Measurements from ENCODE around the gene LARP1B.
"Not testable (repeated sequence)": the region's sequence is repeated elsewhere in the genome, so short reads cannot be mapped to it uniquely, and the experiment has no call there.

Gene LARP1B

DNA sequence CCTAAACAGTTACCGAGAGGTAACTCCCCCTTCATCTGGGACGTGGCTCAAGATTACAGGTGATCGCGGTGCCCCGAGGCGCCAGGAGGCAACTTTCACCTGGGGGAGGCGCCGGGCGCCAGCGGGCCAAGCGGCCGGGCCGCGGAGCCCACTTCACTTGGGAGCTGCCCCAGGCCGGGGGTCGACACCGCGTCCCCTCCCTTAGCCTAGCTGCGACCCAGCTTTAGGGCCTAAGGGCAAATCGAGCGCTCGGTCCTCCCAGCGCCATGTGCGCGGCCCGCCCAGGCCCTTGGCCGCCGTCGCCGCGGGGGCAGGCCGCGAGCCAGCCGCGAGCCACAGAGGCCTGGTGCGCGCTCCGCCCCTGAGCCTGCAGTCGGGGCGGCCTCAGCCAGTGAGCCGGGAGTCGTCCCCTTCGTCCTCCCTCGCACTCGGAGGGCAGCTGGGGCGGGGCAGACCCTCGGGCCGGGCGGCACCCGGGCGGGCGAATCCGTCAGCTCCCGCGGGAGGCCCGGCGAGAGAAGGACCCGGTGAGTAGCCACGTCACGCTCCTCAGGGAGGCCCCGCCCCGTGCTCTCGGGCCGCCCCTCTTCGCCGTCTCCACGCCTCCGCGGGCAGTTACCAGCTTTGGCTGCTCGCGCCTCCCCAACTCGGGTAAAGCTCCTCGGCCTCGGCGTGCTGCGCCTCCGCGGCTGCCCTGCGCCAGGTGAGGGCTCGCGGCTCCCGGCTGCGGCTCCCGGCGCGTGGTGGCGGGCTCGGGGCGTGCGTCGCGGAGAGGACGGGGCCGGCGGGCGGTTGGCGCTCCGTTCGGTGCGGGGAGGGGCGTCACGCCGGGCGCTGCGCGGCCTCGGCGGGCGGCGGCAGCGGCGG, at the start of gene LARP1B:
Gene LARP1B (plus strand): TSS at position 614 of the 867 bp plus-strand sequence. CDS start 13,640 bp downstream, outside the sequence.
- peak; percentile 97 for DNase-seq (ENCODE audit: low read depth)
- peak within 1 kb of the TSS; percentile 81 for H3K4me3 ChIP-seq (ENCODE audit: low read depth, low read length)
- TF ChIP-seq, protein P1, sequence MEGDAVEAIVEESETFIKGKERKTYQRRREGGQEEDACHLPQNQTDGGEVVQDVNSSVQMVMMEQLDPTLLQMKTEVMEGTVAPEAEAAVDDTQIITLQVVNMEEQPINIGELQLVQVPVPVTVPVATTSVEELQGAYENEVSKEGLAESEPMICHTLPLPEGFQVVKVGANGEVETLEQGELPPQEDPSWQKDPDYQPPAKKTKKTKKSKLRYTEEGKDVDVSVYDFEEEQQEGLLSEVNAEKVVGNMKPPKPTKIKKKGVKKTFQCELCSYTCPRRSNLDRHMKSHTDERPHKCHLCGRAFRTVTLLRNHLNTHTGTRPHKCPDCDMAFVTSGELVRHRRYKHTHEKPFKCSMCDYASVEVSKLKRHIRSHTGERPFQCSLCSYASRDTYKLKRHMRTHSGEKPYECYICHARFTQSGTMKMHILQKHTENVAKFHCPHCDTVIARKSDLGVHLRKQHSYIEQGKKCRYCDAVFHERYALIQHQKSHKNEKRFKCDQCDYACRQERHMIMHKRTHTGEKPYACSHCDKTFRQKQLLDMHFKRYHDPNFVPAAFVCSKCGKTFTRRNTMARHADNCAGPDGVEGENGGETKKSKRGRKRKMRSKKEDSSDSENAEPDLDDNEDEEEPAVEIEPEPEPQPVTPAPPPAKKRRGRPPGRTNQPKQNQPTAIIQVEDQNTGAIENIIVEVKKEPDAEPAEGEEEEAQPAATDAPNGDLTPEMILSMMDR (conservative IDR thresholded peaks at IDR 0.05; ENCODE audit: low read depth, low read length): no peak

DNA sequence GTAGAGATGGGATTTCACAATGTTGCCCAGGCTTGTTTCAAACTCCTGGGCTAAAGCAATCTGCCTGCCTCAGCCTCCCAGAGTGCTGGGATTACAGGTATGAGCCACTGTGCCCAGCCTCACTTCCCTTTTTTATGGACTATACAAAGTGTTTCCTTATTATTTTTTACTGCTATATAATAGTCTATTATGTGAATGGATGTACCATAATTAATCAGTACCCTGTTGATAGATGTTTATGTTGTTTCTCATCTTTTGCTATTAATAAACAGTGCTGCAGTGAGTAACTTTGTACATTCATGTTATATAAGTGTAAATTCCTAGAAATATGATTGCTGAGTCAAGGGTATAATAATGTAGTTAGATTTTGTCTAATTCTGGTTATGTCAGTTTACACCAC, 35.8 kb upstream of the LARP1B start:
- no peak for DNase-seq (ENCODE audit: low read depth)
- TF ChIP-seq, protein P1 (conservative IDR thresholded peaks at IDR 0.05; ENCODE audit: low read depth, low read length): no peak
- no peak overlapping the region for H3K4me3 ChIP-seq (ENCODE audit: low read depth, low read length)

DNA sequence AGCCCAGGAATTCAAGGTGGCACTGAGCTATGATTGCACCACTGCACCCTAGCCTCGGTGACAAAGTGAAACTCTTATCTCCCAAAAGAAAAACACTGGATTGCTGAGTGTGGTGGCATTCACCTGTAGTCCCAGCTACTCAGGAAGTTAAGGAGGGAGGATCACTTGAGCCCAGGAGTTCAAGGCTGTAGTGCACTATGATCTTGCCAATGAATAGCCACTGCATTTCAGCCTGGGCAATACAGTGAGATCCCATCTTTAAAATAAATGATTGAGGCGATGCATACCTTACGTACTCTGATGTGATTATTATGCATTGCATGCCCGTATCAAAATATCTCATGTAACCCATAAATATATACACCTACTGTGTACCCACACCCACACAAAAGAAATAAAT, 31.2 kb upstream of the LARP1B start:
- TF ChIP-seq, protein P1 (conservative IDR thresholded peaks at IDR 0.05; ENCODE audit: low read depth, low read length): no peak
- no peak for DNase-seq (ENCODE audit: low read depth)
- H3K4me3 ChIP-seq (ENCODE audit: low read depth, low read length): no peak overlapping the region

DNA sequence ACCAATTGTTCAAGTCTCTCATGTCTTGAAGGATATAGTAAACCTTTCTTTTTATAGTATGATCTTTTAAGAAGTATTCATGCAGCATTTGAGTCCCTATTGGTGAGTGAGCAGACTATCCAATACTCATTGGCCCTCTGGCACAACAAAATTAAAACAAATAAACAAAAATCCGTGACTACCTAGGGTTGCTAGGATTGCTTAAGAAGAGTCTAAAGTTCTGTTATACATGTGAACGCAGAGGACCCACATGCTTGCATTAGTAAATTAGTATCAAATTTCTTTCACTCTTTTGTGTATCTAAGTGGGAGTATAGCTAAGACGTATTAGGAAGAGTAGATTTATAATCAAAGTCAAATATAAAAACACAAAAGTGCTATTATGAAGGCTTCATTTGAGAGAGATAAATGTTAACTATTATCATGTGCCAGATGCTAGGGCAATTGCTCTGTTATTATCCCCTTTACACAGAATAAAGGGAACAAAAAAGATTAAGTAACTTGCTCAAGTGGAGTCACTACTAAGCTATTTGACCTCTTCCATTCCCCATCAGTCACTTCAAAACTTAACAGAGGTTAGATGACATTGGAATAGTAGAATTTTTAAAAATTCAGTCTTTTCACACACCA, 29.2 kb upstream of the LARP1B start:
- no peak overlapping the region for H3K4me3 ChIP-seq (ENCODE audit: low read depth, low read length)
- TF ChIP-seq, protein P1 (conservative IDR thresholded peaks at IDR 0.05; ENCODE audit: low read depth, low read length): no peak
- peak; percentile 52 for DNase-seq (ENCODE audit: low read depth)

DNA sequence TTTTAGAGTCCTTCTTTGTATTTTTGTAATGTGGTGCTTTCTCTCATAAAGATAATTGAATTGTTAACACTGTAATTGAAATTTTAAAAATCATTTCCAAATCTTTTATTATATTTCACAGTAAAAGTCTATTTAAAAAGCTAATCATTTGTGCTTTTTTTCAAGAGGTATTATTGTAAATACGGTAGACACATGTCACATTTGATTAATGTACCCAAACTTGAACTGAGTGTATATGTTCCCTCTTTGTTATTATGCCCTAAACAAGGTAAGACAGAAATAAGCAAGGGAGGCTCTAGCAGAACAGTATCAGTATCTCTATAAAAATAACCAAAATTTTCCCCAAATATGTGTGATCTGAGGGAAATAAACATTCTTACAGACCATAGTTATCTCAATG, 21.5 kb upstream of the LARP1B start:
- H3K4me3 ChIP-seq (ENCODE audit: low read depth, low read length): no peak overlapping the region
- no peak for DNase-seq (ENCODE audit: low read depth)
- TF ChIP-seq, protein P1 (conservative IDR thresholded peaks at IDR 0.05; ENCODE audit: low read depth, low read length): no peak

DNA sequence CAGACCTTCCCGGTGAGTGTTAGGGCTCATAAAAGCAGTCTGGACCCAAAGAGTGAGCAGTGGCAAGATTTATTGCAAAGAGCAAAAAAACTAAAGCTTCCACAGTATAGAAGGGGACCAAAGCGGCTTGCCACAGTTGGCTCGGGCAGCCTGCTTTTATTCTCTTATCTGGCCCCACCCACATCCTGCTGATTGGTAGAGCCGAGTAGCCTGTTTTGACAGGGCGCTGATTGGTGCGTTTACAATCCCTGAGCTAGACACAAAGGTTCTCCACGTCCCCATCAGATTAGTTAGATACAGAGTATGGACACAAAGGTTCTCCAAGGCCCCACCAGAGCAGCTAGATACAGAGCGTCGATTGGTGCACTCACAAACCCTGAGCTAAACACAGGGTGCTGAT, 14.1 kb upstream of the LARP1B start:
- not testable (repeated sequence) for H3K4me3 ChIP-seq (ENCODE audit: low read depth, low read length); DNase-seq (ENCODE audit: low read depth)

DNA sequence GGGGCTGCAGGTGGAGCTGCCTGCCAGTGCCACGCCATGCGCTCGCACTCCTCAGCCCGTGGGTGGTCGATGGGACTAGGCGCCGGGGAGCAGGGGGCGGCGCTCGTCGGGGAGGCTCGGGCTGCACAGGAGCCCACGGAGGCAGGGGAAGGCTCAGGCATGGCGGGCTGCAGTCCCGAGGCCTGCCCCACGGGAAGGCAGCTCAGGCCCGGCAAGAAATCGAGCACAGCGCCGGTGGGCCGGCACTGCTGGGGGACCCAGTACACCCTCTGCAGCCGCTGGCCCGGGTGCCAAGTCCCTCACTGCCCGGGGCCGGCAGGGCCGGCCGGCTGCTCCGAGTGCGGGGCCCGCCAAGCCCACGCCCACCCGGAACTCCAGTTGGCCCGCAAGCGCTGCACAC, 13.6 kb upstream of the LARP1B start:
- not testable (repeated sequence) for DNase-seq (ENCODE audit: low read depth); H3K4me3 ChIP-seq (ENCODE audit: low read depth, low read length)

DNA sequence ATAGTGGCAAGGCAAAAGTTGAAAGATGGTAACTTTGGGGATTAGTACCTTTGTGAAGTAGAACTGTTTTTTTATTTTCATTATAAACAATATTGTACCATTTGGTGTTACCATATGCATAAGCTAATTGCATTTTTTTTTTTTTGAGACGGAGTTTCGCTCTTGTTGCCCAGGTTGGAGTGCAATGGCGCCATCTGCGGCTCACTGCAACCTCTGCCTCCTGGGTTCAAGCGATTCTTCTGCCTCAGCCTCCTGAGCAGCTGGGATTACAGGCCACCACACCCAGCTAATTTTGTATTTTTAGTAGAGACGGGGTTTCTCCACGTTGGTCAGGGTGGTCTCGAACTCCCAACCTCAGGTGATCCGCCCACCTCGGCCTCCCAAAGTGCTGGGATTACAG, 9.9 kb upstream of the LARP1B start:
- TF ChIP-seq, protein P1 (conservative IDR thresholded peaks at IDR 0.05; ENCODE audit: low read depth, low read length): peak; percentile 28

DNA sequence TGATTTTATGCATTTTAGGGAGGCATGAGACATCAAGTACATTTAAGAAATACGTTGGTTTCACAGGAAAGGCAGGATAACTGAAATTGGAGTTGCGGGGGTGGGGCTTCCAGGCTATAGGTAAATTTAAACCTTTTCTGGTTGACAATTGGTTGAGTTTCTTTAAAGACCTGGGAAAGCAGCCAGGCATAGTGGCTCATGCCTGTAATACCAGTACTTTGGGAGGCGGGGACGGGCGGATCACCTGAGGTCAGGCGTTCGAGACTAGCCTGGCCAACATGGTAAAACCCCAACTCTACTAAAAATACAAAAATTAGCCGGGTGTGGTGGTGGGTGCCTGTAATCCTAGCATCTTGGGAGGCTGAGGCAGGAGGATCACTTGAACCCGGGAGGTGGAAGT, 6.2 kb upstream of the LARP1B start:
- not testable (repeated sequence) for H3K4me3 ChIP-seq (ENCODE audit: low read depth, low read length); DNase-seq (ENCODE audit: low read depth)

More for the DNA sequence above, 9.9 kb upstream of the LARP1B start:
- not testable (repeated sequence) for H3K4me3 ChIP-seq (ENCODE audit: low read depth, low read length)
- DNase-seq (ENCODE audit: low read depth): peak; percentile 22

DNA sequence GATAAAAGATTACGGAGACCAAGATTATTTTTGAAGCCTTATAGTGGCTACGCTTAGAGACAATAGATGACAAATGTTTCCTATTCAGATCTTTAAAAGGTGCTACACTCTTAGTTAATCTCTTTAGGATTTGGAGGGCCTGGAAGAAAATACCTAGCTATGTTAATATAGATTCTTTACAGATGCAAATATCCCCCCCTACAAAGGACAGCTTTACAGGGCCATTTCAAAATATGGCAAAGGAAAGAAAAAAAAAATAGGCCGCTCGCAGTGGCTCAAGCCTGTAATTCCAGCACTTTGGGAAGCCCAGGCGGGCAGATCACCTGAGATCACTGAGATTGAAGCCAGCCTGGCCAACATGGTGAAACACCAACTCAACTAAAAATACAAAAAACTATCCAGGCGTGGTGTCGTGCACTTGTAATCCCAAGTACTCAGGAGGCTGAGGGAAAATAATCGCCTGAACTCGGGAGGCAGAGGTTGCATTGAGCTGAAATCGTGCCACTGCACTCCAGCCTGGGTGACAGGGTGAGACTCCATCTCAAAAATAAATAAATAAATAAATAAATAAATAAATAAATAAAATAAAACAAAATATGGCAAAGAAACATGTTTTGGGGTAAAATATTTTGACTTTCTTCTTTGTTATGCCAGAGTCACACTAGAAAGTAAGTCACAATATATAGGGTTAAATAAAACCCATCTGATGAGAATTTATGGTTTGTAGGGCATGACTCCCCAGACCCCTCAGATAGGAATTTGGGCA, 5.5 kb upstream of the LARP1B start:
- not testable (repeated sequence) for DNase-seq (ENCODE audit: low read depth); H3K4me3 ChIP-seq (ENCODE audit: low read depth, low read length)
